HFFc6 (cell line): Measurements from ENCODE around the gene CCSAP. TPM values are rescaled to one million over a fixed set of nuclear protein-coding genes. Genes with fewer than 3 reads are reported as not detected.

ENCODE experiments used
- total RNA-seq, 6 experiments: library from RNA; stranded (reverse); fragmentation: NEBNext Ultra II Directional; extraction: Animal tissue kit (Norgen Biotek cat#: 25700); gene quantifications; 2 replicates in 1 of 6; 3 replicates in 5 of 6; pipeline ENCODE4 v1.2.3, GENCODE V29; 2021

Gene CCSAP
- total RNA-seq, 6 experiments from 2014 or later: 4.6 to 6.4 (median 5.7) TPM

Other genes with a start within 250 kb of the CCSAP start
- 10 to 100 TPM; 34.7 to 64.2 (median 41.3) TPM for gene RAB4A, start 71.9 kb downstream of the CCSAP start, total RNA-seq
- not detected for gene ACTA1, start 91.0 kb upstream of the CCSAP start, total RNA-seq
- 10 to 100 TPM; 34.3 to 42.8 (median 36.0) TPM for gene NUP133, start 165.3 kb upstream of the CCSAP start, total RNA-seq
- 10 to 100 TPM; 16.1 to 21.0 (median 18.4) TPM for gene ABCB10, start 215.7 kb upstream of the CCSAP start, total RNA-seq